ENCODE measurements around the gene CNBP. TPM values are rescaled to one million over a fixed set of nuclear protein-coding genes. Genes with fewer than 3 reads are reported as not detected.

Gene CNBP
- total and polyA plus RNA-seq, 4 donors = 226 to 251 (median 237) TPM

- H3K4me3 ChIP-seq (ENCODE audit: low read depth, low read length) = peak overlapping the region; percentile 59
- H3K4me1 ChIP-seq (ENCODE audit: control insufficient read depth, insufficient read depth, low read length) = peaks cover 35% of the 10 kb centered on the region
- peak overlapping the region; percentile 86 for H3K27ac ChIP-seq (ENCODE audit: low read depth, low read length)
- H3K36me3 ChIP-seq (ENCODE audit: control insufficient read depth, insufficient read depth, low read length) = peaks cover 17% of the 10 kb centered on the region
- no peaks in the 10 kb centered on the region for H3K27me3 ChIP-seq (ENCODE audit: control insufficient read depth, insufficient read depth, low read length)
- 22% methylated on average over 18 of the region's 18 CpGs for WGBS (ENCODE audit: insufficient coverage)
- no peaks in the 10 kb centered on the region for H3K9me3 ChIP-seq (ENCODE audit: control insufficient read depth, insufficient read depth, low read length)
- peak in 2 of 6 donors; percentile 17 to 39 for DNase-seq (ENCODE audit: low read depth in 4 of 6, low spot score in 6 of 6)
Observed at GRCh38 chr3:129122412-129123011, 61.2 kb downstream of the CNBP start.

GRCh38 chr3:129121792-129122411 lies 61.8 kb downstream of the CNBP start, which contains the start of gene RAB43:
Gene RAB43 (minus strand): TSS chr3:129121804. CDS start chr3:129121489, 315 bp downstream.
- DNase-seq (ENCODE audit: low read depth in 4 of 6, low spot score in 6 of 6) = peak; percentile 50 to 96 (median 74)
- WGBS (ENCODE audit: insufficient coverage) = under 1% methylated on average over 54 of the region's 60 CpGs
- Histone ChIP-seq H3K27me3 (ENCODE audit: control insufficient read depth, insufficient read depth, low read length) (no peaks in the 10 kb centered on the region), H3K36me3 (ENCODE audit: control insufficient read depth, insufficient read depth, low read length) (peaks cover 11% of the 10 kb centered on the region), H3K9me3 (ENCODE audit: control insufficient read depth, insufficient read depth, low read length) (no peaks in the 10 kb centered on the region), H3K4me1 (ENCODE audit: control insufficient read depth, insufficient read depth, low read length) (peaks cover 35% of the 10 kb centered on the region), H3K27ac (ENCODE audit: low read depth, low read length) (peak within 1 kb of the TSS; percentile 86), H3K4me3 (ENCODE audit: low read depth, low read length) (peak within 1 kb of the TSS; percentile 74)

- WGBS (ENCODE audit: insufficient coverage) = 0% methylated on average over 70 of the region's 80 CpGs
- Histone ChIP-seq H3K4me1 (ENCODE audit: control insufficient read depth, insufficient read depth, low read length) (peaks cover 35% of the 10 kb centered on the region), H3K27me3 (ENCODE audit: control insufficient read depth, insufficient read depth, low read length) (no peaks in the 10 kb centered on the region), H3K27ac (ENCODE audit: low read depth, low read length) (peak overlapping the region; percentile 82), H3K36me3 (ENCODE audit: control insufficient read depth, insufficient read depth, low read length) (peaks cover 4% of the 10 kb centered on the region), H3K9me3 (ENCODE audit: control insufficient read depth, insufficient read depth, low read length) (no peaks in the 10 kb centered on the region), H3K4me3 (ENCODE audit: low read depth, low read length) (peak overlapping the region; percentile 74)
- peak in 3 of 6 donors; percentile 20 to 67 (median 62) for DNase-seq (ENCODE audit: low read depth in 4 of 6, low spot score in 6 of 6)
Observed at GRCh38 chr3:129121016-129121791, 62.5 kb downstream of the CNBP start.

- Histone ChIP-seq H3K27ac (ENCODE audit: low read depth, low read length) (peak overlapping the region; percentile 82), H3K4me1 (ENCODE audit: control insufficient read depth, insufficient read depth, low read length) (peaks cover 35% of the 10 kb centered on the region), H3K4me3 (ENCODE audit: low read depth, low read length) (peak overlapping the region; percentile 74), H3K9me3 (ENCODE audit: control insufficient read depth, insufficient read depth, low read length) (no peaks in the 10 kb centered on the region), H3K36me3 (ENCODE audit: control insufficient read depth, insufficient read depth, low read length) (peaks cover 2% of the 10 kb centered on the region), H3K27me3 (ENCODE audit: control insufficient read depth, insufficient read depth, low read length) (no peaks in the 10 kb centered on the region)
- DNase-seq (ENCODE audit: low read depth in 4 of 6, low spot score in 6 of 6) = peak in 4 of 6 donors; percentile 17 to 78 (median 38)
- WGBS (ENCODE audit: insufficient coverage) = 0% methylated on average over 13 of the region's 18 CpGs
Observed at GRCh38 chr3:129120254-129121004, 63.3 kb downstream of the CNBP start.

- no peak for DNase-seq (ENCODE audit: low read depth in 4 of 6, low spot score in 6 of 6)
- no peaks in the 10 kb centered on the region for H3K27me3 ChIP-seq (ENCODE audit: control insufficient read depth, insufficient read depth, low read length)
- H3K36me3 ChIP-seq (ENCODE audit: control insufficient read depth, insufficient read depth, low read length) = peaks cover 7% of the 10 kb centered on the region
- no peaks in the 10 kb centered on the region for H3K9me3 ChIP-seq (ENCODE audit: control insufficient read depth, insufficient read depth, low read length)
- H3K4me3 ChIP-seq (ENCODE audit: low read depth, low read length) = peak overlapping the region; percentile 74
- H3K4me1 ChIP-seq (ENCODE audit: control insufficient read depth, insufficient read depth, low read length) = peaks cover 35% of the 10 kb centered on the region
- 56% methylated on average over 10 of the region's 13 CpGs for WGBS (ENCODE audit: insufficient coverage)
- H3K27ac ChIP-seq (ENCODE audit: low read depth, low read length) = peak overlapping the region; percentile 82
Observed at GRCh38 chr3:129119365-129120100, 64.2 kb downstream of the CNBP start.

GRCh38 chr3:129118745-129119144 lies 65.0 kb downstream of the CNBP start:
- no peak overlapping the region for H3K4me3 ChIP-seq (ENCODE audit: low read depth, low read length)
- H3K4me1 ChIP-seq (ENCODE audit: control insufficient read depth, insufficient read depth, low read length) = peaks cover 35% of the 10 kb centered on the region
- H3K9me3 ChIP-seq (ENCODE audit: control insufficient read depth, insufficient read depth, low read length) = no peaks in the 10 kb centered on the region
- no peak overlapping the region for H3K27ac ChIP-seq (ENCODE audit: low read depth, low read length)
- no peaks in the 10 kb centered on the region for H3K27me3 ChIP-seq (ENCODE audit: control insufficient read depth, insufficient read depth, low read length)
- DNase-seq (ENCODE audit: low read depth in 4 of 6, low spot score in 6 of 6) = no peak
- WGBS (ENCODE audit: insufficient coverage) = 79% methylated on average over 3 of the region's 5 CpGs
- H3K36me3 ChIP-seq (ENCODE audit: control insufficient read depth, insufficient read depth, low read length) = peaks cover 7% of the 10 kb centered on the region

Small RNAs within 50 kb of the gene (small RNA-seq; reads per million reads assigned to genes)
- gene RPS27P12 (ENCODE audit: low replicate concordance) = not detected

Other genes starting within 250 kb of the CNBP start
- 1 to 10 TPM; 1.1 to 3.8 TPM for gene CFAP92, start 189.8 kb downstream of the CNBP start, total RNA-seq
- 1 to 10 TPM; 3.5 to 4.5 TPM for gene CFAP92, start 189.8 kb downstream of the CNBP start, polyA plus RNA-seq (ENCODE audit: insufficient read length in 2 of 2)
- 1 to 10 TPM in 1 of 2 donors, under 1 TPM in 1; 0.89 to 2.7 TPM for gene EFCC1, start 182.6 kb downstream of the CNBP start, total RNA-seq
- gene EFCC1, start 182.6 kb downstream of the CNBP start, polyA plus RNA-seq (ENCODE audit: insufficient read length in 2 of 2) = 1 to 10 TPM; 3.4 to 5.2 TPM
- under 1 TPM in 1 of 2 donors, not detected in 1; 0.72 TPM for gene GP9, start 123.1 kb downstream of the CNBP start, total RNA-seq
- gene GP9, start 123.1 kb downstream of the CNBP start, polyA plus RNA-seq (ENCODE audit: insufficient read length in 2 of 2) = under 1 TPM; 0.30 to 0.59 TPM
- 1 to 10 TPM; 3.0 to 6.9 TPM for gene RAB43, start 62.1 kb downstream of the CNBP start, total RNA-seq
- gene RAB43, start 62.1 kb downstream of the CNBP start, polyA plus RNA-seq (ENCODE audit: insufficient read length in 2 of 2) = 1 to 10 TPM; 3.8 to 5.0 TPM
- gene ISY1, start 22.8 kb downstream of the CNBP start, total RNA-seq = 10 to 100 TPM; 14.6 to 30.7 TPM
- gene ISY1, start 22.8 kb downstream of the CNBP start, polyA plus RNA-seq (ENCODE audit: insufficient read length in 2 of 2) = 10 to 100 TPM; 28.2 to 28.4 TPM
- 100 to 1,000 TPM; 117 to 156 TPM for gene COPG1, start 65.7 kb upstream of the CNBP start, total RNA-seq
- gene COPG1, start 65.7 kb upstream of the CNBP start, polyA plus RNA-seq (ENCODE audit: insufficient read length in 2 of 2) = 100 to 1,000 TPM; 126 to 135 TPM
- gene HMCES, start 95.0 kb upstream of the CNBP start, total RNA-seq = 10 to 100 TPM; 23.6 to 26.5 TPM
- gene HMCES, start 95.0 kb upstream of the CNBP start, polyA plus RNA-seq (ENCODE audit: insufficient read length in 2 of 2) = 10 to 100 TPM; 45.2 to 52.7 TPM
- gene EFCAB12, start 244.7 kb upstream of the CNBP start, total RNA-seq = 1 to 10 TPM in 1 of 2 donors, under 1 TPM in 1; 0.50 to 4.9 TPM
- 1 to 10 TPM; 6.8 to 7.9 TPM for gene EFCAB12, start 244.7 kb upstream of the CNBP start, polyA plus RNA-seq (ENCODE audit: insufficient read length in 2 of 2)